Dedifferentiated amniotic fluid mesenchymal stem cell (primary cell): ENCODE measurements around the gene DBN1.

Source experiments
- DNase-seq: peaks from one replicate; pipeline ENCODE4 v3.0.0-alpha.2; 2016; ENCODE audit errors: extremely low spot score

The DBN1 gene

DNA sequence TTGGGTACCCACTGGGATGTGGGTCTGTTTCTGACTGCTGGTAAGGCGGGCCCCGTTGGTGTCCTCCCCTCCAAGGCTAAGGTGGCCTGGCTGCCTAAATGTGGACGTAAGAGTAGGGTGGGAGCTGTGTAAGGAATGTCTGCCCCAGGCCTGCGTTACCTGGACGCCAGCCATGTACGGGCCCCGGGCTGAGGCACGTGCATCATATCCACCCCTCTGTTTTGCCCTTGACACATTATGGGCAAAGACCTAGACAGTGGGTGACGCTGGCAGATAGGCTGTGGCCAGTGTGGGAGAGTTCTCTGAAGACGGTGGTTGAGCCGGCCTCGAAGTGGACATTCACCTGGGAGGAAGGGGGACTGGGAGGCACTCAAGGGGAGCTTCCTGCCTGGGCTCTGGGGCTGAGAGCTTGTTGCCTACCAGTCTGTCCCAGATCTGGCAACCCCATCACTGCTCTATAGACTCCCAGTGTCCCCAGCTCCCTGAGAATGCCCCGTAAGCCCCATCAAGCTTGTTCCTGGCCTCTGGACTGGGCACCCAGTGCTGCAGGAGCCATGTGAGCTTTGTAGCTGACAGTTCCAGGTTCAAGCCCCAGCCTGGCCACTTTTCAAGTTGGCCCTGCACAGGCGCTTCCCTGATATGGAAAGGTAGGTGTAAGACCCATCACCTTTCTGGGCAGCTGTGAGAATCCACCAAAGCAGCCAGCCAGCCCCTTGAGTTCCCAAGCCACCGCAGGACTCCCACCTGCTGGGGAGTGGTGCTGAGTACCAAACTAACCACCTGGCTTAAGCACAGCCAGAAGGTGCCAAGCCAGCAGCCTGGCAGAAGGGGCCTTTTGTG lies 30.1 kb downstream of the DBN1 start:
- no peak for DNase-seq

- DNase-seq: no peak
Measured at GRCh38 chr5:177442066-177442826, 31.2 kb downstream of the DBN1 start.

GRCh38 chr5:177440990-177441780 lies 32.2 kb downstream of the DBN1 start:
- DNase-seq: no peak

DNA sequence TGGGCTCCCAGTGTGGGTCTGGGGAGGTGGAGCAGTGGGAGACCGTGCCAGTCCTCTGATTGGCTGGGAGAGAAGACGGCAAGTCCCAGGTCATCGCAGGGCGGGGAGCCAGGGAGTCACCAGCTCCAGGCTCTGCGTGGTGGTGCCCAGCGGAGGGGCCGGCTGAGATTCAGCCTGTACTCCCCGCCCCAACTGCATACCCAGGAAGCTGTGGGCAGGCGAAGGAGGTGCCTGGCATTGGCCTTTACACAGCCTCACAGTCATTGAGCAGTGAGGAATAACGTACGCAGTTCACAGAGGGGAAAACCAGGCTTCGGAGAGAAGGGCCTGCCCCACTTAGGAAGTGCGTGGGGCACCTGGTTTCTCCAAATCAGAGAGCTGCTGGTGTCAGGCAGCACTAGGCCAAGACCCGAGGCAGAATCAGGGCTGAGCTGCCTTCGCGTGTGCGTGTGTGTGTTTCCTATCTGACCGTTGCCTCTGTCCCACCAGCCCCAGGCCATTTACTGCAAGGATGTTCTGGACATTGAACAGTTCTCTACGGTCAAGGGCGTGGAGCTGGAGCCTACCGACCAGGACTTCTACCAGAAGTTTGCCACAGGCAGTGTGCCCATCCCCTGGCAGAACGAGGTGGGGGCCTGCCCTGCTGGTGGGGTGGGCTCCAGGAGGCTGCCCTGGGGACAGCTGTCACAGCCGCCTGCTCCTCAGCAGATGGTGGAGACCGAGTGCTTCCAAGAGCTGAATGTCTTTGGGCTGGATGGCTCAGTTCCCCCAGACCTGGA lies 33.0 kb downstream of the DBN1 start:
- DNase-seq: no peak

GRCh38 chr5:177439518-177440053 lies 33.8 kb downstream of the DBN1 start:
- DNase-seq: no peak

DNA sequence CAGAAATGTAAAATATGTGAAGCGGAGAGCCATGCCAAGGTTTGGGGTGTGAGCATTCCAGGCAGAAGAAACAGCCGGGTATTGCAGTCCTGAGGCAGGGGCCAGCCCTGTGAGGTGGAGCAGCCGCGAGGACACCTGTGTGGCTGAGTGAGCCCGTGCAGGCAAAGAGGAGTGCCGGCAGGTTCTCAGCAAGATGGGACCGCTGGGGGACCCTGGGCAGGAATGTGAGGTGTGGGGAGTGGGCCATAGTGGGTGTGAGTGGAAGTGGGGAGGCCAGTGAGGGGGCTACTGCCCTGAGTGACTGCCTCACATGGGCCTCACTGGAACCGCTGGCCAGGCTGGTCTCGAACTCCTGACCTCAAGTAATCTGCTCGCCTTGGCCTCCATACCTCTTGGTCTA lies 35.0 kb downstream of the DBN1 start:
- no peak for DNase-seq

GRCh38 chr5:177437623-177438022 lies 35.8 kb downstream of the DBN1 start:
- no peak for DNase-seq

DNA sequence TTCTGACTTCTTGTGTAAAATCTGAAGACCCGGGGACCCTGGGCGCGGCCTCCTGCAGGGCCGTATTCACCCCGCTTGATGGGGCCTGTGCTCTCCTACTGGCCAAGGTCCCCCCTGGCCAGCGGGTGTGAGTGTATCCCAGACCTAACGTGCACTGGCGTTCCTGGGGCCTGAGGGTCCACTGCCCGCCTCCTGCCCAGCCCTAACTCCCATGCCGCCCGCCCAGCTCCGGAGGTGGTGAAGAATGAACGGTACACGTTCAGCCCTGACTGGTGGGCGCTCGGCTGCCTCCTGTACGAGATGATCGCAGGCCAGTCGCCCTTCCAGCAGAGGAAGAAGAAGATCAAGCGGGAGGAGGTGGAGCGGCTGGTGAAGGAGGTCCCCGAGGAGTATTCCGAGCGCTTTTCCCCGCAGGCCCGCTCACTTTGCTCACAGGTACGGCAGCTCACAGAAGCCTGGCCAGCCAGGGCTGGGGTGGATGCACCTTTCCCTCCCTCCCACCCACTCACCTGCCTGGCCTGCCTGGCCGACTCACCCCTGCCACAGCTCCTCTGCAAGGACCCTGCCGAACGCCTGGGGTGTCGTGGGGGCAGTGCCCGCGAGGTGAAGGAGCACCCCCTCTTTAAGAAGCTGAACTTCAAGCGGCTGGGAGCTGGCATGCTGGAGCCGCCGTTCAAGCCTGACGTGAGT lies 37.4 kb downstream of the DBN1 start:
- no peak for DNase-seq

DNA sequence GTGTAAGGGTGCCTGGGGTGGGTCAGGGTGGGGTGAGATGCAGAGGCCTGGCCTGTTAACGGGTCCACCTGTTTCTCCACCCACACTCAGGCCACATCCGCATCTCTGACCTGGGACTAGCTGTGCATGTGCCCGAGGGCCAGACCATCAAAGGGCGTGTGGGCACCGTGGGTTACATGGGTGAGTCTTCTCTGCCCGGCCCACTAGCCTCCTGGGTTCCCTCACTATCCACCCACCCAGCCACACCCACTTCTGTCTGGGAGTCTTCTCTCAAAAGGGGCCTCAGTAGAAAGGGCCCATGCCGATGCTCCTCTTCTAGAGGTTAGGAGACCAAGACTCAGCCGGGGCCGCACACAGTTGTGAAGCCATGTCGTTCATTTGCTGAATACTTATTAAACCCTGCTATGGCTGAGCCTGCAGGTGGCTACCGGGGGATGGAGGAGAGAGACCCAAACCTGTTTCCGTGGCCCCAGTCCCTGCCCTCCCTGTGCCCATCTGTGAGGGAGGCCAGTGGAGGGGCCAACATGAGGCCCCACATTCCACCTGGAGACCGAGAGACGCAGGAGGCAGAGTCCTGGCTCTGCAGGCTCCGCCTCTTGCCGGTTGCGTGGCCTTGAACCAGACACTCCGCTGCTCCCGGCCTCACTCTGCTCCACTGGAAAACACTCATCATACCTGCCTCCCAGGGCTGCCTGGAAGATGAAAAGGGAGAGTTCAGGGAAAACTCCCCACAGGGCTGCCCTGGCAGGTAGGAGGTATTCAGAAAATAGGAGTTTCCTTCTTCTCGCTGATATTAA lies 38.3 kb downstream of the DBN1 start:
- no peak for DNase-seq

DNA sequence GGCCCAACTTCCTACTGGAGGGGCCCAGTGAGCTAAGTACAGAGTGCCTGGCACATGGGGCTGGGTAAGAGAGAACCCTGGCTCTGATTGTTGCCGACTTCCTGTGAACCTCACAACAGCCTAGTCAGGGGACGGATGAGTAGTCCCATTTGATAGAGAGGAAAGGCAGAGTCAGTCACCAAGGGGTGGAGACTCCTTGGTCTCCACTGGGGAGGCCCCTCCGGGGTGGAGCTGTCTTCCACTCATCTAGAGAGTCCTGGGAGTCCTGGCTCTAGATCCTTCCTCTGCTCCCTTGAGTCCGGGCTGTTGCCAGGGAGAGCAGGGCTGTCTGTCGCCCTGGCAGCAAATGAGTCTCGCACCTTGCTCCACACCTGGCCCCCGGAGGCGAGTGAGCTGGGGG lies 39.0 kb downstream of the DBN1 start:
- DNase-seq: no peak

DNA sequence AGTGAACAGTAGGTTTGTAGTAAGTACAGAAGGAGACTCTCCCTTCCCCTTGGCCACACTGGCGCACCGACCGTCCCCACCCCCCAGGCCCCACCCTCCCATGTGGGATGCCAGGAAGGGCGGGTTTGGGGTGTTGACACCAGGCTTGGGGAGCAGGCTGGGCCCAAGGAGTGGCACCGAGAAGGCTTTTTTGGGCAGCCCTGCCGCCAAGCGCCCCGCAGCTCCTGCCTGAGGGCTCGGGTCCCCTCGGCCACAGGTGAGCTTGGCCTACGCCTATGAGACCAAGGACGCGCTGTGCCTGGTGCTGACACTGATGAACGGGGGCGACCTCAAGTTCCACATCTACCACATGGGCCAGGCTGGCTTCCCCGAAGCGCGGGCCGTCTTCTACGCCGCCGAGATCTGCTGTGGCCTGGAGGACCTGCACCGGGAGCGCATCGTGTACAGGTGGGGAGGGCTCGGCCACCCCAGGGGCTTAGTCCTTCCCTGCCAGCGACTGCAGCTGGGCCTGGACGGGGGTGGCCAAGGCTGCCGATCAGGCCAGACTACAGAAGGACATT lies 39.7 kb downstream of the DBN1 start:
- DNase-seq: no peak

DNA sequence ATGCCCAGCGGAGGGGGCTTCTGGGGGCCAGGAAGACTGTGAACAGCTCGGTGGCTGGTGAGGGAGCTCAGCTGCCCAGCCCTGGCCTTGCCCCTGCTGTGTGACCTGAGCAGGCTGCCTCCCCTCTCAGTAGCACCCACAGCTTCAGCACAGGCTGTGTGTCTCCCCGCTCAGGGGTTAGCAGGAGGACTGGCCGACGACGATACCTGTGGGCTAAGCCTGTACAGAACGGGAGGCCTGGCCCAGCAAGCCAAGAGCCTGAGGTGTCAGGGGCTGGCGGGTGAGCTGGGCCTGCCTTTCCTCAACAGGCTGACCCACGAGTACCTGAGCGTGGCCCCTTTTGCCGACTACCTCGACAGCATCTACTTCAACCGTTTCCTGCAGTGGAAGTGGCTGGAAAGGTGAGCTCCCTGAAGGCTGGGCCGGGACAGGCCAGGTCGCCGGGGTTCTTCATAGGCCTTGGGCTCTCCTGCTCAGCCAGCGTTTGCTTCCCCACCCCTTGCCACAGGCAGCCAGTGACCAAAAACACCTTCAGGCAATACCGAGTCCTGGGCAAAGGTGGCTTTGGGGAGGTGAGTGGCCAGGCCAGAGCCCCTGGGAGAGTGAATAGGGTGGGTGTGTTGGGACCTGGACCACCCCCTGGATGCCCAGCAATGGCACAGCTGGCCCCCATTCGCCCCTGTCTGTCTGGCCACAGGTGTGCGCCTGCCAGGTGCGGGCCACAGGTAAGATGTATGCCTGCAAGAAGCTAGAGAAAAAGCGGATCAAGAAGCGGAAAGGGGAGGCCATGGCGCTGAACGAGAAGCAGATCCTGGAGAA lies 40.4 kb downstream of the DBN1 start:
- DNase-seq: no peak

GRCh38 chr5:177432143-177432838 lies 41.1 kb downstream of the DBN1 start:
- no peak for DNase-seq

DNA sequence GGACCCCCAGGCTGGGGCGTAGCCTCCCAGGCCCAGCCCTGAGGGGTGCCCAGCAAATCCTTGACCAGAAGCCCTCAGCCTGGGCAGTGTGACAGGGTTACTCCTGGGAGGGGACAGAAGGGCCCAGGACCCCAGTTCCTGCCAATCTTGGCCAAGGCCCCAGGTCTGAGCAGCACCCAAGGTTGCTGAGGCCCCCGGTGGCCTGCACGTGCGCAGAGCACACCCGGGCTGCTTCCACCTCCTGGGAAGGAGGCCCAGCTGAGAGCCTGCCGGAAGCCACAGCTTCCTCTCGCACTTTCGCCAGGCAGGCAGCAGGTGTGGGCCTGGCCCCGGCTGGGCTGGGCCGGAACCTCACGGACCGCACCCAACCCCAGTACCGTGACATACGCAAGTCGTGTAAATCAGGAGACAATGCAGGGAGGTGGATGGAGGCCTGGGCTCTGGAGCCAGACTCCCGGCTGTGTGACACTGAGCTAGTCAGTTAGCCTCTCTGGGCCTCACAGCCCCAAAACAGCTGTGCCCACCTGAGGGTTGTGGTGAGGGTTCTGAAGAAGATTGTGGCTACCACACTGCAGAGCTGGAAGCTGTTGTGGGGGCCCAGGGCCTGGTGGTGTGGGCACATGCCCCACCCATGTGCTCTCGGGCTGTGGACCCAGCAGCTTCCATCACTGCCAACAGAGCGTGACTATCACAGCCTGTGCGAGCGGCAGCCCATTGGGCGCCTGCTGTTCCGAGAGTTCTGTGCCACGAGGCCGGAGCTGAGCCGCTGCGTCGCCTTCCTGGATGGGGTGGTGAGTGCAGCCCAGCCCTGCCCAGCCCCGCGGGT lies 41.9 kb downstream of the DBN1 start:
- no peak for DNase-seq

DNA sequence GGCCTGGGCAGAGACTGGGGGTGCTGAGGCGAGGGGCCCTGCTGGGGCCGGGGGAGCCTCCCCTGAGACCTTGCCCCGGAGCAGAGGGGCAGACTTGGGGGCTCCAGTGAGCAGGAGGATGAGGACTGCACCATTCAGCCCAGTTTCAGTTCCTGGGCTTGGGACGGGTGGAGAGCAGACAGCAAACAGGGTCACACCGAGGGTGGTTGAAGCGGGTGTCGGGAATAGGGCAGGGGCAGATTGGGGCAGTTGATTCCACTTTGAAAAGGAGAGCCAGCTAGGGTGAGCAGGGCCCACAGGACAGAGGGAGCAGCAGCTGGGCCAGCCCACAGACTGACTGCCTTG lies 42.5 kb downstream of the DBN1 start:
- no peak for DNase-seq

DNA sequence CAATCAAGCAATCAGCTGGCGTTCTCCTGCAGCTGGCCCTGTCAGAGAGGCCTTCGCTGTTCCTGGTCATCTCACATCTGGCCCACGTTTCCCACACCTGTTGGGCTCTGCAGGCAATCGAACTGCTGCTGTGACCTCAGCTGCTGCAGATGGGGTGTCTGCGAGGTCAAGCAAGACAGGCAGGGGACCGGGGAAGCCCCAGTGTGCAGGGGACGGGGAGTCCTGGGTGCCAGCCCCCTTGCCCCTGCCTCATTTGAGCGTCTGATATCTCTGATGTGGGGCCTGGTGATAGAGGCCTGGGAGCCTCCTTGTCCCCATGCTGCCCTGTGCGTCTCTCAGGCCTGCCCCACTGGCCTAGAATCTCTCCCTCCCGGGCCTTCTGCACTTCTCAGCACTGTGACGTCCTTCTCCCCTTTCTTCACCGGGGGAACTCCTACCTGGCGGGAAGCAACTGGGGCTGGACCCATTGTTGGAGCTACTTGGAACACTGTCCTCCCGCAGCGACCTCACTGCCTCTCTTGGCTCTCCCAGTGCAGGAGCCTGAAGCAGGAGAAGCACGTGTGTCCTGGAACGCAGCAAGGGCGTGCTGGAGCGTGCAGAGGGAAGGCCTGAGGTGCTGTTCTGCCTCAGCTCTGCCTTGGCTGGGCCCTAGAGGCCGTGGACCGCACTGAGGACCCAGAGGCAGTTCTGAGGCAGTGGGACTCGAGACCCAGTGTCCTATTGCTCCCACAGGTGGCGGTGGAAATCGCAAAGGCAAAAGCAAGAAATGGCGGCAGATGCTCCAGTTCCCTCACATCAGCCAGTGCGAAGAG lies 43.1 kb downstream of the DBN1 start:
- no peak for DNase-seq
